ENCODE data around the gene PRRT4. TPM values are rescaled to one million over a fixed set of nuclear protein-coding genes. Genes with fewer than 3 reads are reported as not detected.

Gene PRRT4
- total and polyA plus RNA-seq, 2 experiments from 2014 or later: 0.55 to 0.56 TPM

DNA sequence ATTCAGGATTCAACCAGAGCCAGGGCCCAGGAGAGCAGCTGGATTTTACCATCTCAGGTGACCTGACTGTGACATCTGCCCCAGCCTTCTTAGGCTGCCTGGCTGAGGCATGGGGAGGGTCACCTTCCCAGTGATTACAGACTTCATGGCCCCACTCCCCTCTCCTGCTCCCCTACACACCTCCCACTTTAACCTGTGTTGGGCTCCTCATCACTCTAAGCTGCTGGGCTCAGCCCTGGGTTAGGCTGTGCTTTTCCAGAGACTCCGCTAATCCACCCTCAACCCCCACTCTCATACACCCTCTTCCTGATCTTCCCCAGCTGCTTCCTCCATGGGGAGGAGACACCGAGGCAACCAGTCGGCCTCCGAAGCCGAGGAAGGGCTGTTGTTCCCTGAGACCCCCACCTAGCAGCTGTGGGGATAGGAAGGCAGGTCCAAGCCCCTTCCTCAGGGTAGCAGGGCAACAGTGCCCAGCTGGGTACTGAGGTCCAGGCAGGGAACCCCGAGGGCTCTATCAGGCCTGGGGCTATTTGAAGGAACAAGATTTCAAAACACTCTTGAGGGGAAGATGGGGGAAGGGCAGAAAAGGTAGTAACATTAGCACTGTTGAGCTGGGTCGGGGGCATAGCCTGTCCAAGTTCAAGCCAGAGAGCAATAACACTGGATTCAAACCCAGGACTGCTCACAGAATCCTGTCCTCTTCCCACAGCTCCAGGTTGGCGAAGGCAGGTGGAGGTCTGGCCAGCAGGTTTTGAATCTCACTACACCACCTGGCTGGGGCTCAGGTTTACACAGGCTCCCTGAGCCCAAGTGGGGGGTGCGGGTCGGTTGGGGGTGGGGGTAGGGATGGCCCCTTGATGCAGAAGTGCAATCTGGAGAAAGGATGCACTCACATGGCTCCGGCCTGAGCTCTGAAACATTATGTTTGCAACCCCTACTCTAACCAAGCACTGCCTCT lies 46.5 kb upstream of the PRRT4 start (continued):
- TF ChIP-seq, protein P1, sequence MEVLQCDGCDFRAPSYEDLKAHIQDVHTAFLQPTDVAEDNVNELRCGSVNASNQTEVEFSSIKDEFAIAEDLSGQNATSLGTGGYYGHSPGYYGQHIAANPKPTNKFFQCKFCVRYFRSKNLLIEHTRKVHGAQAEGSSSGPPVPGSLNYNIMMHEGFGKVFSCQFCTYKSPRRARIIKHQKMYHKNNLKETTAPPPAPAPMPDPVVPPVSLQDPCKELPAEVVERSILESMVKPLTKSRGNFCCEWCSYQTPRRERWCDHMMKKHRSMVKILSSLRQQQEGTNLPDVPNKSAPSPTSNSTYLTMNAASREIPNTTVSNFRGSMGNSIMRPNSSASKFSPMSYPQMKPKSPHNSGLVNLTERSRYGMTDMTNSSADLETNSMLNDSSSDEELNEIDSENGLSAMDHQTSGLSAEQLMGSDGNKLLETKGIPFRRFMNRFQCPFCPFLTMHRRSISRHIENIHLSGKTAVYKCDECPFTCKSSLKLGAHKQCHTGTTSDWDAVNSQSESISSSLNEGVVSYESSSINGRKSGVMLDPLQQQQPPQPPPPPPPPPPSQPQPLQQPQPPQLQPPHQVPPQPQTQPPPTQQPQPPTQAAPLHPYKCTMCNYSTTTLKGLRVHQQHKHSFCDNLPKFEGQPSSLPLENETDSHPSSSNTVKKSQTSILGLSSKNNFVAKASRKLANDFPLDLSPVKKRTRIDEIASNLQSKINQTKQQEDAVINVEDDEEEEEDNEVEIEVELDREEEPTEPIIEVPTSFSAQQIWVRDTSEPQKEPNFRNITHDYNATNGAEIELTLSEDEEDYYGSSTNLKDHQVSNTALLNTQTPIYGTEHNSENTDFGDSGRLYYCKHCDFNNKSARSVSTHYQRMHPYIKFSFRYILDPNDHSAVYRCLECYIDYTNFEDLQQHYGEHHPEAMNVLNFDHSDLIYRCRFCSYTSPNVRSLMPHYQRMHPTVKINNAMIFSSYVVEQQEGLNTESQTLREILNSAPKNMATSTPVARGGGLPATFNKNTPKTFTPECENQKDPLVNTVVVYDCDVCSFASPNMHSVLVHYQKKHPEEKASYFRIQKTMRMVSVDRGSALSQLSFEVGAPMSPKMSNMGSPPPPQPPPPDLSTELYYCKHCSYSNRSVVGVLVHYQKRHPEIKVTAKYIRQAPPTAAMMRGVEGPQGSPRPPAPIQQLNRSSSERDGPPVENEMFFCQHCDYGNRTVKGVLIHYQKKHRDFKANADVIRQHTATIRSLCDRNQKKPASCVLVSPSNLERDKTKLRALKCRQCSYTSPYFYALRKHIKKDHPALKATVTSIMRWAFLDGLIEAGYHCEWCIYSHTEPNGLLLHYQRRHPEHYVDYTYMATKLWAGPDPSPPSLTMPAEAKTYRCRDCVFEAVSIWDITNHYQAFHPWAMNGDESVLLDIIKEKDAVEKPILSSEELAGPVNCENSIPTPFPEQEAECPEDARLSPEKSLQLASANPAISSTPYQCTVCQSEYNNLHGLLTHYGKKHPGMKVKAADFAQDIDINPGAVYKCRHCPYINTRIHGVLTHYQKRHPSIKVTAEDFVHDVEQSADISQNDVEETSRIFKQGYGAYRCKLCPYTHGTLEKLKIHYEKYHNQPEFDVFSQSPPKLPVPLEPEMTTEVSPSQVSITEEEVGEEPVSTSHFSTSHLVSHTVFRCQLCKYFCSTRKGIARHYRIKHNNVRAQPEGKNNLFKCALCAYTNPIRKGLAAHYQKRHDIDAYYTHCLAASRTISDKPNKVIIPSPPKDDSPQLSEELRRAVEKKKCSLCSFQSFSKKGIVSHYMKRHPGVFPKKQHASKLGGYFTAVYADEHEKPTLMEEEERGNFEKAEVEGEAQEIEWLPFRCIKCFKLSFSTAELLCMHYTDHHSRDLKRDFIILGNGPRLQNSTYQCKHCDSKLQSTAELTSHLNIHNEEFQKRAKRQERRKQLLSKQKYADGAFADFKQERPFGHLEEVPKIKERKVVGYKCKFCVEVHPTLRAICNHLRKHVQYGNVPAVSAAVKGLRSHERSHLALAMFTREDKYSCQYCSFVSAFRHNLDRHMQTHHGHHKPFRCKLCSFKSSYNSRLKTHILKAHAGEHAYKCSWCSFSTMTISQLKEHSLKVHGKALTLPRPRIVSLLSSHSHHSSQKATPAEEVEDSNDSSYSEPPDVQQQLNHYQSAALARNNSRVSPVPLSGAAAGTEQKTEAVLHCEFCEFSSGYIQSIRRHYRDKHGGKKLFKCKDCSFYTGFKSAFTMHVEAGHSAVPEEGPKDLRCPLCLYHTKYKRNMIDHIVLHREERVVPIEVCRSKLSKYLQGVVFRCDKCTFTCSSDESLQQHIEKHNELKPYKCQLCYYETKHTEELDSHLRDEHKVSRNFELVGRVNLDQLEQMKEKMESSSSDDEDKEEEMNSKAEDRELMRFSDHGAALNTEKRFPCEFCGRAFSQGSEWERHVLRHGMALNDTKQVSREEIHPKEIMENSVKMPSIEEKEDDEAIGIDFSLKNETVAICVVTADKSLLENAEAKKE (CRISPR knock-in tag; IDR thresholded peaks at IDR 0.05): no peak
- no peak for TF ChIP-seq NANOG (IDR thresholded peaks at IDR 0.05; ENCODE audit: borderline replicate concordance)
- no peak for TF ChIP-seq ETS1 (IDR thresholded peaks at IDR 0.05)
- TF ChIP-seq JUNB (IDR thresholded peaks at IDR 0.05; ENCODE audit: unreplicated experiment): no peak
- no peak for TF ChIP-seq EZH2phosphoT487 (IDR thresholded peaks at IDR 0.05; ENCODE audit: unreplicated experiment)
- TF ChIP-seq EZH2 (IDR thresholded peaks at IDR 0.05; ENCODE audit: low read depth, unreplicated experiment): no peak
- no peak for TF ChIP-seq POLR2AphosphoS5 (IDR thresholded peaks at IDR 0.05; ENCODE audit: low read depth)
- no peak for TF ChIP-seq CTCF (conservative IDR thresholded peaks at IDR 0.05; ENCODE audit: low read depth in 2 of 2)
